Muscle of arm (tissue), 12 donors: ENCODE measurements around the gene FMOD. TPM values are rescaled to one million over a fixed set of nuclear protein-coding genes. Genes with fewer than 3 reads are reported as not detected.

Experiments used
- DNase-seq: peaks from one replicate; pipeline ENCODE4 v3.0.0-alpha.2; 2013
- polyA plus RNA-seq, 12 donors: library from polyadenylated mRNA; unstranded; fragments of 120-200 nt; gene quantifications; one replicate each; pipeline ENCODE4 v1.2.1, GENCODE V29; 2013; ENCODE audit not compliant: insufficient read length in 12 of 12

FMOD gene
- polyA plus RNA-seq, 12 donors, result 58.3 to 225 (median 113) TPM; not detected in 1

DNA sequence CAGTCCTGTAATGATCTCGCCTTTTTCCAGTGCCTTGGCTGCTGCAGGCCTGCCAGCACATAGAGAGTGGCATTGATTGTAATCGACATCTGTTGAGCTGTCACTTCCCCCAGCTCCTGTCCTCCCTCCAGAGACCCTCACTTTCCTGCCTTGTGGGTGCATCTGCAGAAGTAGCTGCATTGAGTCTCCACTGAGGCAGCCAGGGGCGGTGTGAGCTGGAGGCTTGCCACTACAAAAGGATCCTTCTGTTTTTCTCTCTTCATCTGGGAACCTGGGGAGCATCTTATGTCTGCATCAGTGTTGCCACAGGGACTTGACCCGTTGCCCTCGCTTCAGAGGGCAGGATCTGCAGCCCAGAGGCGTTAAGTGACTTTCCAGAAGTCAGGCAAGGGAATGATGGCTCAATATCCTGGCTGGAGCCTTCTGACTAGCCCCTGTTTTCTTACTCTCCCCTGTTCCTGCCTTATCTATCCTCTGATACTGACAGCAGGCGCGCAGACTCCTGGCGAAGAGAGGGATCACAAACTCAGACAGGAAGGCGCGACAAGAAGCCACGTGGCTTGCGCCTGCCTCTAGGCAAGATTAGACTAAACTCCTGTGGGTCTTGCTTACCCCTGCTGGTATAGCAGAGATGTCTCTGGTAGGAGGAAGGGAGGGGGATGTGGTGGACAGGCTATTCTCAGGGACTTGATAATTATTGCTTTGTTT, 13.3 kb upstream of the FMOD start:
- no peak for DNase-seq

- no peak for DNase-seq
These were observed 11.8 kb upstream of the FMOD start for GRCh38 chr1:203362720-203363025.

GRCh38 chr1:203361945-203362719, 11.2 kb upstream of the FMOD start:
- no peak for DNase-seq

DNA sequence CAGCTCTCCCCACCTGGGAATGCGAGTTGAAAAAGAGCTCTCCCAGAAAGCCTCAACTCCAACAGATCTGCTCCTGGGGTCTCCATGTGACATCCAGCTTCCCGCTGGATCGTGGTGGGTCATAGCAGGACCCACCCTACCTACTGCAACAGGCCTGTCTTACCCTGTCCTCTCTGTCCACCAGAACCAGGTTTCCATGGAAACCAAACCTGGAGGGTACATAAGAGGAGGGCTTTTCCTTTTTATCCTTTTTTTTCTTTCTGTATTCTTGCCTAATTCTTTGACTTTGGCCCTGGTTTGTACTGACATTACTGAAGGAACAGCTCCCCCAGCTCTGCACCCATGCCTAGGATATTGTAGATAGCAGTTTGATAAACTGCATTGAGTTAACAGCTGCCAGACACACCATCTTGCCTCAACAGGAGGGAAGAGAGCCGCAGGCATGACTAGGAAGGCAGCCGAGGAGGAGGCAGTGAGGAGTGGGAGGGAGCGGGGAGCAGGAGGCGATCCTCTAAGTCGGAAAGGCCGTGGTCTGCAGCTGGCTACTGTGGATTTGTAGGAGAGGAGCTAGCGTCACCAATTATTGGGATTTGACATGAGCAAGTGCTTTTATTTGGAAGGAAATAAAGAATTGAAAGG, 9.7 kb upstream of the FMOD start:
- DNase-seq, result no peak

GRCh38 chr1:203359010-203359571, 8.2 kb upstream of the FMOD start:
- DNase-seq, result no peak

GRCh38 chr1:203354246-203354645, 3.3 kb upstream of the FMOD start:
- DNase-seq, result no peak

DNA sequence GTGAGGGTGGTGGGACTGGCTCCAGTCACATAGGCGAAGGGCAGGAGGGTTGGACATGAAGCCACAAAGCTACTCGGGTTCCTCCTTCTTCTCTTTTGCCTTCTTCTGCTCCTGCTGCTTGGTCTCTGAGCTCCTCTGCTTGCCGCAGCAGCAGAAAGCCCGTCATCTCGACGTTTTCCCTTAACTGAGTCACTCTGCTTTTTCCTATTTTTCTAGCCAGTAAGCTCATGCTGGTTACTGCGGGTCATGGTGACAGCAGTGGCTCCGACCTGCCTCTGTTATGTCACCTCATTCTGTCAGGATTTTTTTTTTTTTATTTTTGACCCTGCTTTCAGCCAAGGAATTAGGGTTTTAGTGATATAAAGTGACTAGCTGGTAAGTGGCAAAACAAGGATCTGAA, 2.6 kb upstream of the FMOD start:
- DNase-seq, result no peak

- no peak for DNase-seq
These were observed 973 bp downstream of the FMOD start for GRCh38 chr1:203349773-203350524.

GRCh38 chr1:203349166-203349565, 1.8 kb downstream of the FMOD start:
- no peak for DNase-seq

GRCh38 chr1:203346769-203347102, 4.2 kb downstream of the FMOD start:
- DNase-seq, result no peak

DNA sequence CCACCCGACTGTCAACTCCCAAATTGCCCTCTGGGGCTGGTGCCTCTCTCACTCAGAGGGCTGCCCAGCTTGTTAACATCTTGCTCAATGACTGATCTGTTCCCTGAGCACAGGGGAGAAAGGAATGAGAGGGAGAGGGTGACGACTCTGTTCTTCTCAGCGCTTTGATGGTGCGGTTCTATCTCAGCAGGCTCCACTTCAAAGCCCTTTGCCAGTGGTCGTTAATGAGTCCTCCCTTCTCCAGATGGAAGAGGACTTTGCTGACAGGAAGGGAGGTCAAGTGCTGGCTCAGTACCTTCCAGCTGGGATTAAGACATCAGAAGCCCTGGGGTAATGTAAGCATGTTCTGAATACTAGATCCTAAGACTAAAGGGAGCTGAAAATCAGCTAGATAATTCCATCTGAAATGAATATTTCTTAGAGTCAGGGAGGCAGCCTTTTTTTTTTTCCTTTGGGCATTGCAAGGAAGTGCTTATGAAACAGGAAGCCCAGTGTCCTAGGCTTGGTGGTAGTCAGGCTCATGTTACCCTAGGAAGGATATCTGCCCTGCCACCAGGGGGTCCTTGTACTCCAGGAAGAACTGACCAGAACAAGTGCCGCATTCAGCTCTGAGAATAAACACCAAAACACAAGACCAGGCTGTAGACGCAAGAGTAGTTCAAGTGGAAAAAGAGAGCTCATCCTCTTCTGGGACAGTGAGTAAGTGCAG, 4.7 kb downstream of the FMOD start:
- DNase-seq, result no peak

DNA sequence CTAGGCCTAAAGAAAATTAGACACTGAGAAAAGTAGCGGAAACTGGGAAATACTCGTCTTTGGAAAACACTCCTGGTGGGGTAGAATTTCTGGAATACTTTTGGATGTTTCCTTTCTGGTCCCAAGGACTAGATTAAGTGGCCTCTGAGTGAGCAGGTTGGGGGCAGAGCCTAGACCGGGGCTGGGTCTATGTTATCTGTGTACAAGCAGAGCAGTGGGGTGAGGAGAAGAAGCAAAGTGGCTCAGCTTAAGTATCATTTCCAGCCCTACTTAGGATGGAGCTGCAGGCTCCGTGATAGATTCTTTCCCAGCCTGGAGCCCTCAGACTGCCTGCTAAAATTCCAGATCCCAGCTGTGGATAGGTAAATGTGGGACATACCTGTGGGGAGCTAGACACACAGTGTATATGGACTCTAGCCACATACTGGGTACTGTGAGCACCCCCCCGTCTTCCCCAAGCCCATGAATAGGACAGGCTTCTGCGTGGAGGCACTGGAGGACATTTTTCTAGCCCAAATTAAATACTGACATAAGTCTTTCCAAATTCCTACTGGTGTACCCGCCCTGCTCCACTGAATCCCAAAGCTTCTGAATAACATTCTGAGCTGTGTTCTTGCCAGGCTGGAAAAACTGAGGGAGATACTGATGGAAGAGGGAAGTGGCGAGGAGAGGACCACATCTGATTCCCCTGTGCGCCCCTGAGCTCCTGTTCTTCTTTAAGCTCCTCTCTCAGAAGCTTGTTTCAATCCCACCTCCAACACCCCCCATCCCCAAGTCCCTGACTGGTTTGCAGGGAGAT, 6.8 kb downstream of the FMOD start:
- DNase-seq, result no peak

GRCh38 chr1:203342192-203342940, 8.6 kb downstream of the FMOD start:
- no peak for DNase-seq

GRCh38 chr1:203340112-203340790, 10.7 kb downstream of the FMOD start:
- peak; percentile 86 for DNase-seq

DNA sequence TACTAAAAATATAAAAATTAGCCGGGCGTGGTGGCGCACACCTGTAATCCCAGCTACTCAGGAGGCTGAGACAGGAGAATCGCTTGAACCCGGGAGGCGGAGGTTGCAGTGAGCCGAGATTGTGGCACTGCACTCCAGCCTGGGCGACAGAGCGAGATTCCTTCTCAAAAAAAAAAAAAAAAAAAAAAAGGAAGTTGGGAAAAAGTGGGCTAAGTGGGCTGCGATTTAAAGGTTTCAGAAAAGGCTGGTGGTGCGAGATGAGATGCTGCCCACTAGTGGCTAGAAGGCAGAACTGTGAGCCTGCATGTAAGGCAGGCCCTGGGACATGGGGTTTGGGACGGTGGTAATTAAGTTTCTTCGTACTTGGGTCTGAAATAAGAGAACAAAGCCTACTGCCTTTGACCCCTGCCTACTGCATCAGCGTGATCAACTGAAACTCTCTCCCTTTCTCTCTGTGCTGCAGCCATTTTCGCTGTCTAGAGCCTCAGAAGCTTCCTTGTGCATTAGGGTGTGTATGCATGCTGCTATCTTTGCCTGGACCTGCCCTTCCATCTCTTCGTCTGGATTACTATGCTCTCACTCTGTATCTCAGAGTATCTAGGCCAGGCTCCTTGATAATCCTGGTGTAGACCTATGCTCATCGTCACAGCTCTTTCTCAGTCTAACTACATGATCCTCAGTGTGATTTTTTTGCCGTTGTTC, 12.4 kb downstream of the FMOD start:
- no peak for DNase-seq

- no peak for DNase-seq
These were observed 14.8 kb downstream of the FMOD start for GRCh38 chr1:203336097-203336496.

DNA sequence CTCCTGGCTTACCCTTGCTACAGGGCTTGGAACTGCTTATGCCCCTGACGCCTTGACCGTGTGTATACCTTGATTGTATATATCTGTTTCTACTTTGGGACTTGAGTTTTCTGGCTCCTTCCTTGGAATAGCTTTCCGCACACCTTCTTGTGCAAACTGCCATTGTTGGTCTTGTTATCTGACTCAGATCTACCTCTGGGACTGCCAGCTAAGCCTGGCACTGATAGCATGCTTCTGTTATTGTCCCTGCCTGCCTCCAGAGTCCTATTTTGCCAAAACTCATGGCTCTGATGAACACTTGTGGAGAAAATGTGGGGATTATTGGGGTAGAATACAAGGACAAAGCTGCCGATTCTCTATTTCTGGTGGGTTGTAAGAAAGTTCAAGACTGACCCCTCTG, 15.4 kb downstream of the FMOD start:
- no peak for DNase-seq

- no peak for DNase-seq
These were observed 19.7 kb downstream of the FMOD start for GRCh38 chr1:203331224-203331623.

DNA sequence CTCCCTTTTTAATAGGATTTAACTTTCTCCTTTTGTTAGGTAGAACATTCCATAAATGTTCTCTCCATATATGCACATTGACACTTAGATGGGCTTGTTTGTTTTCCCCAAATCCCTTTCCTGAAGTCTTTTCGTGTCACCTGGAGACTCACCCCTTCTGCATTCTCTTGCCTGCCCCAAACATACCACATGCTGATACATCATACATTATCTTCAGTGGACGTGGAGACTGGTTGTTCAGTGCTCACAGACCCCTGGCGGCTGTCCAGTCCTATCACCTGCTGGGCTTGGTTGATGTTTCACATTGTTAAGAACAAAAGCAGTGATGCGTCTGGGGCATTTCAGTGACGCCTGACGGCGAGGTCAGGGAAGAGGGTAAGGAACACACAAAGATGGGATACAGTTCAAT, 22.2 kb downstream of the FMOD start:
- DNase-seq, result no peak
